Endothelial cell of umbilical vein (primary cell): ENCODE measurements around the gene PUM2.

Experiments used
- CTCF ChIP-seq, 2 donors: IDR thresholded peaks; 1 replicate in 1 of 2; 2 replicates in 1 of 2; pipeline ENCODE4 v1.5.1; 2011; ENCODE audit warnings: low read length in 2 of 2, mild to moderate bottlenecking in 2 of 2, moderate library complexity in 2 of 2, control low read depth in 1 of 2, inconsistent platforms in 1 of 2, low read depth in 1 of 2; ENCODE audit not compliant: insufficient read depth in 1 of 2; ENCODE audit errors: extremely low read depth in 1 of 2
- EZH2 ChIP-seq: IDR thresholded peaks from 2 replicates; pipeline ENCODE4 v1.6.1; 2012; ENCODE audit warnings: borderline replicate concordance, low read depth, mild to moderate bottlenecking, moderate library complexity, low read length, inconsistent platforms; ENCODE audit not compliant: severe bottlenecking
- MAX ChIP-seq: IDR thresholded peaks from 2 replicates; pipeline ENCODE4 v1.6.1; 2011; ENCODE audit not compliant: insufficient read depth, insufficient read length
- MYC ChIP-seq: IDR thresholded peaks from one replicate; pipeline ENCODE4 v1.6.1; 2011; ENCODE audit warnings: mild to moderate bottlenecking, low read depth, low read length
- POLR2A ChIP-seq: IDR thresholded peaks from 2 replicates; pipeline ENCODE4 v1.6.1; 2012; ENCODE audit warnings: low read depth, mild to moderate bottlenecking, control low read depth, low read length
- POLR2AphosphoS5 ChIP-seq: IDR thresholded peaks from 2 replicates; pipeline ENCODE4 v1.6.1; 2012; ENCODE audit warnings: low read depth, mild to moderate bottlenecking, control low read depth, low read length, moderate library complexity; ENCODE audit not compliant: insufficient read depth

- TF ChIP-seq EZH2 (no peak), CTCF (IDR thresholded peaks at IDR 0.05; ENCODE audit: extremely low read depth in 1 of 2, insufficient read depth in 1 of 2, low read depth in 1 of 2, low read length in 2 of 2) (no peak), POLR2AphosphoS5 (no peak), POLR2A (no peak), MAX (no peak), MYC (no peak)
Measured at GRCh38 chr2:20211860-20212458, 138.7 kb downstream of the PUM2 start.
